HS-5 (cell line): ENCODE results near the gene SENP7.
"Not testable (repeated sequence)": the region's sequence is repeated elsewhere in the genome, so short reads cannot be mapped to it uniquely, and the experiment has no call there.

Experiments used
- DNase-seq: peaks from one replicate; pipeline ENCODE4 v3.0.0-alpha.2; 2012; ENCODE audit warnings: low read depth

Gene SENP7

GRCh38 chr3:101454629-101455028, 58.4 kb downstream of the SENP7 start:
- DNase-seq = no peak

DNA sequence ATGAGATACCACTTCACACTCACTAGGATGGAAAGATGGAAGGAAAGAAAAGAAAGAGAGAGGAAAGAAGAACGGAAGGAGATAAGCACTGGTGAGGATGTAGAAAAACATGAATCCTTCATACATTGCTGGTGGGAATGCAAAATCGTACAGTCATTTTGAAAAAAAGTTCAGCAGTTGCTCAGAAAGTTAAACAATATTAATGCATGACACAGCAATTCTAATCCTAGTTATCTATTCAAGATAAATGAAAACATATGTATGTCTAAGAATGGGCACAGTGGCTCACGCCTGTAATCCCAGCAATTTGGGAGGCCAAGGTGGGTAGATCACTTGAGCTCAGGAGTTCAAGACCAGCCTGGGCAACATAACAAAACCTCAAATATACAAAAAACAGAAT, 59.1 kb downstream of the SENP7 start:
- no peak for DNase-seq

GRCh38 chr3:101438641-101439040, 74.4 kb downstream of the SENP7 start:
- DNase-seq = not testable (repeated sequence)

- DNase-seq = no peak
Observed at GRCh38 chr3:101433652-101434051, 79.4 kb downstream of the SENP7 start.

GRCh38 chr3:101423984-101424888, 88.8 kb downstream of the SENP7 start:
- no peak for DNase-seq

DNA sequence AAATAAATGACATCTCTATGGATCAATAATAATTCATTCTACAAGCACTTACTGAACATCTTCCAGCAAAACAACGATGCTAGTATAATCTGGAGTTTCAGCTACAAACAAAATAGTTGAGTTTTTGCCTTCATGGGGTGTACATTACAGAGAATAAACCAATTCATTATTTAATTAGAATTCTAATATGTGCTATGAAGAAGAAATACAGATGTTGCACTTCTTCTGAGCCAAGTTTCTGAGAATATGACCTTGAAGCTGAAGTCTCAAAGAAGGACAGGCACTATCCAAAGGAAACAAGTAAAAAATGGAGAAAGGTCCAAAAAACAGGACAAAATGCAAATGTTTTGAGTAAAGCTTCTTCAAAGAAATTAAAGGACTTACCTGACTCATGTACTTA, 94.2 kb downstream of the SENP7 start:
- no peak for DNase-seq

DNA sequence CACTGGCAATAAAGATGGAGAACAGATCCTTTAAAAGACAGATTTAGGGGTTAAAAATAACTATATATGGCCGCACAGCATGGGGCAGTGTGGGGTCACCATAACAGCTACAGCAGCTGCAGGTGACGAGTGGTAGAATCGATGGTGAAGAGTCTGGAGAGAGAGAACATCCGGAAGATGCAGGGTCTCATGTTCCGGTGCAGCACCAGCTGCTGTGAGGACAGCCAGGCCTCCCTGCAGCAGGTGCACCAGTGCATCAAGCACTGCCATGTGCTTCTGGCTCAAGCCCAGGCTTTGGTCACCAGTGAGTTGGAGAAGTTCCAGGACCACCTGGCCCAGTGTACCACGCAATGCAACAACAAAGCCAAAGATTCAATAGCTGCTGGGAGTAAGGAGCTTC, 98.9 kb downstream of the SENP7 start:
- DNase-seq = no peak

DNA sequence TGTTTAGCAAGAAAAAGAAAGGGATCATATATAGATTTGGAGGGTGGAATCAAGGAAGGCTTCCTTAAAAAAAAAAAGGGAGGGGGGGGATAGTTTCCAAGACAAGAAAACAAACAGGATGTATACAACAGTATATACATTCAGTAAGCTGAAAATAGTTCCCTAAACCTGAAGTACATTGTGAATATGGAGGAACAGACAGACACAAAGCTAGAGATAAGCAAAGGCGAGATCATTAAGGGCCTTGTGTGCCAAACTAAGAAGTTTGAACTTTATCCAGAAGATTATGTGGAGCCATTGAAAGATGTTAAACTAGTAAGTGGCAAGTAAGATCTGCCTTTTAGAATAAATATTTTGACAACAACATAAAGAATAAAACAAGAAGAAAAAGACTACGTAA, 99.4 kb downstream of the SENP7 start:
- no peak for DNase-seq

GRCh38 chr3:101391413-101391950, 121.5 kb downstream of the SENP7 start:
- DNase-seq = no peak

GRCh38 chr3:101388706-101389105, 124.3 kb downstream of the SENP7 start:
- no peak for DNase-seq

- no peak for DNase-seq
Observed at GRCh38 chr3:101387351-101387750, 125.7 kb downstream of the SENP7 start.

DNA sequence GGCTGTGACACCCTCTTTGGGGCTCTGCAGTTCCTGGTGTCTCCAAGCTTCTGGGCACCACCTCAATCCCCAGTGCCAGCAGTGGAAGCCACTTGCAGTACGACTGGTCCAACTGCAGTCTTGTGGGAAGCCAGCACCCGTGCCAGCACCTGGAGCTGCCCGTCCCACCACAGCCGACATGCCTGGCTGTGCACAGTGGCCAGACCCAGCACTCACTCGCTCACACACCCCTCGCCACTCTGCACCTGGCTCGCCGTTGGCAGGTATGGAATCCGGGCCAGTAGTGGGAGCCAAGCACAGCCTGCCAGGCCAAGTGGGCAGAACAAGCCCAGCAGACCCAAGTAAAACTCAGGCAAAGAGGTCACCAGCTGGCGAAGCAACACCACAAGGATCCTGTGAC, 128.6 kb downstream of the SENP7 start:
- DNase-seq = no peak

- no peak for DNase-seq
Observed at GRCh38 chr3:101383656-101384055, 129.4 kb downstream of the SENP7 start.

GRCh38 chr3:101383156-101383575, 129.8 kb downstream of the SENP7 start:
- no peak for DNase-seq

- peak; percentile 20 for DNase-seq
Observed at GRCh38 chr3:101381809-101382208, 131.2 kb downstream of the SENP7 start.

- DNase-seq = no peak
Observed at GRCh38 chr3:101379658-101380376, 133.2 kb downstream of the SENP7 start.

DNA sequence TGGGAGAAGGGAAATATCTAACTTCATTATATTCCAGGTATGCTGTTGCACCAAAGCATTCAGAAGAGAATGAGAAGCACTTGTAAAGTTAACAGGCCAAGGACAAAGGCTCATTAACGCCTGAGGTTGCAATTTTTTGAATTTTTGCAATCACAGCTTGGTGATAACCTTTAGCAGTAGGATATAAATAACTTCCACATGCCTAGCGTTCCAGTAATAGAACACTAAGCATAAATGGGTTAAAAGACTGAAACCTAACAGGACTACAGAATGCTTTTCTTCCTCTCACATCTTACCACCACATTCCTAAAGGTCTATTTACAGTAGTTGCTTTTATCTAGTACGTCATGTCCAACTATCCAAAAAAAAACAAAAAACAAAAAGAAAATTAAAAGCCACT, 135.2 kb downstream of the SENP7 start:
- no peak for DNase-seq

DNA sequence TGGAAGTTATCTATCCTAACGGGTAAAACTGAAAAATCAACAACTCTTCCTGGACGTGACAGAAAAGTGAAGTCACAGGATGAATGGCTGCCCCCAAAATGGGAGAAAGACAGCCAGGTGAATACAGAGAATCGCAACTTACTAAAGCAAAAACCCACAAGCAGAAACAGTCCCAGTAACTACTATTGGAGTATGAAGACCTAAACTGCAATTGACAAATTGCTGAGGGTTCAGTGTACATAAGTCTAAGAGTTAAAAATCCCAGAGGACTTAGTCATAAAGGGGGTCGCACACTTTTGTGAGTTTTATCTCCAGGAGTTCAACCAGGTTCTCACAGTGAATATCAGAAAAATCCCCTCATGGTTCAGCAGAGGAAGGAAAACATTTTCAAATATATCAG, 135.8 kb downstream of the SENP7 start:
- no peak for DNase-seq

DNA sequence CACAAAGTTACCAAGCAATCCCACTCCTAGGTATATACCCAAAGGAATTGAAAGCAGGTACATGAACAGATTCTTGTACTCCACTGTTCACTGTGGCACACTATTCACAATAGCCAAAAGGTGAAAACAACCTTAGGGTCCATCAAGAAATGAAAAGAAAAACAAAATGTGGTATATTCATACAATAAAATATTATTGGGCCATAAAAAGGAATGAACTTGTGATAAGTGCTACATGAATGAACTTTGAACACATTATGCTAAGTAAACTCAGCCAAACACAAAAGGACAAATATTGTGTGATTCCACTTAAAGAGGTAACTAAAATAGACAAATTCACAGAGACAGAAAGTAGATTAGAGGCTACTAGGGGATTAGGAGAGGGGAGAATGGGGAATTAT, 137.4 kb downstream of the SENP7 start:
- DNase-seq = no peak

GRCh38 chr3:101362406-101362805, 150.6 kb downstream of the SENP7 start:
- DNase-seq = no peak

- no peak for DNase-seq
Observed at GRCh38 chr3:101351829-101352228, 161.2 kb downstream of the SENP7 start.

GRCh38 chr3:101340591-101340990, 172.4 kb downstream of the SENP7 start:
- DNase-seq = no peak

GRCh38 chr3:101333883-101334282, 179.1 kb downstream of the SENP7 start:
- DNase-seq = no peak
